Retinal pigment epithelial cell (primary cell): ENCODE results near the gene SEZ6L.

ENCODE experiments used
- DNase-seq: peaks from one replicate; pipeline ENCODE4 v3.0.0-alpha.2; 2010; ENCODE audit warnings: low read depth
- H3K4me3 ChIP-seq: 2 replicates; pipeline ENCODE4 v1.5.1; 2011; ENCODE audit warnings: mild to moderate bottlenecking, low read length, control low read depth, moderate library complexity
- TF ChIP-seq, protein P1 (sequence below): conservative IDR thresholded peaks from 2 replicates; pipeline ENCODE4 v1.5.1; 2011; ENCODE audit warnings: low read depth, low read length, control low read depth, inconsistent platforms

SEZ6L gene

DNA sequence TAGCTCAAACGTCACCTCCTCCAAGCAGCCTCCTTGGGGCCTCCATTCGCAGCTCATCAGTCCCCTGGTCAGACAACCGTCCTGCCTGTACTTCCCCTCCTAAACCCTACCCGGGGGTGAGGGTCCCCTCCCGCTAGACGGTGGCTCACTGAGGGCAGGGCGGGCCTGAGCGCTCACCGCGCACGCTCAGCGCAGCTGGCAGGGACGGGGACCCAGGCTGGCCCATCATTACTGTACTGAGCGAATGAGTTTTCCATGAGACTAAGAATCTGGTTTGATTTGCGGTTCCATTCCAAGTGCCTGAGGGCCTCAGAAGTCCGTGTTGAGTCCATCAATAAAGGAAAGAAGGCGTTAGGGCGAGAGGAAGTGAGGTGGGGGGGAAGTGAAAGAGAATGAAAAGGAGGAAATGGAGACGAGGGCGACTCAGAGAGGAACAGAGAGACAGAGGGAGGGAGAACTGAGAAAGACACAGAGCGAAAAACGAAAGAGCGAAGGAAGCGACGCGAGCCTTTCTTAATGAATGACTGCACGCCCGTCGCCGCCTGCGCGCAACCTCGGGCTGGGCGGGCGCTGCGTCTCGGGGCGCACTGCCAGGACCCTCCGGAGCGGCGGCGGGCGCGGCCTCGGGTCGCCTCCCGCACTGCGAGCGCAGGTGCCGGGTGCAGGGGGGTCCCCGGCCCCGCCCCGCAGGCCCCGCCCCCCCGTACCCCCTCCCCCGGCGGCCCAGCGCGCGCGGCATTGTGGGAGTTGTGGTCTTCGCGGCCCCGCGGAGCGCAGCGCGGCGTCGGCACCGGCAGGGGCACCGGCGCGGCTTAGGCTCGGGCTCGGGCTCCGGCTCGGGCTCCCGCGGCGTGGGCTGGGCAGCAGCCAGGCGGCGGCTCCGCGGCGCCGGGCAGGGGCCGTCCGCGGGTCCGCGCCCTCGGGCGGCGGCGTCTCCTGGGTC lies 259.5 kb downstream of the SEZ6L start, which contains the start of gene ASPHD2:
Gene ASPHD2, plus strand, starts transcription at position 746 of the 943 bp plus-strand sequence. CDS start 4,356 bp downstream, outside the sequence.
- DNase-seq, result no peak
- TF ChIP-seq, protein P1, sequence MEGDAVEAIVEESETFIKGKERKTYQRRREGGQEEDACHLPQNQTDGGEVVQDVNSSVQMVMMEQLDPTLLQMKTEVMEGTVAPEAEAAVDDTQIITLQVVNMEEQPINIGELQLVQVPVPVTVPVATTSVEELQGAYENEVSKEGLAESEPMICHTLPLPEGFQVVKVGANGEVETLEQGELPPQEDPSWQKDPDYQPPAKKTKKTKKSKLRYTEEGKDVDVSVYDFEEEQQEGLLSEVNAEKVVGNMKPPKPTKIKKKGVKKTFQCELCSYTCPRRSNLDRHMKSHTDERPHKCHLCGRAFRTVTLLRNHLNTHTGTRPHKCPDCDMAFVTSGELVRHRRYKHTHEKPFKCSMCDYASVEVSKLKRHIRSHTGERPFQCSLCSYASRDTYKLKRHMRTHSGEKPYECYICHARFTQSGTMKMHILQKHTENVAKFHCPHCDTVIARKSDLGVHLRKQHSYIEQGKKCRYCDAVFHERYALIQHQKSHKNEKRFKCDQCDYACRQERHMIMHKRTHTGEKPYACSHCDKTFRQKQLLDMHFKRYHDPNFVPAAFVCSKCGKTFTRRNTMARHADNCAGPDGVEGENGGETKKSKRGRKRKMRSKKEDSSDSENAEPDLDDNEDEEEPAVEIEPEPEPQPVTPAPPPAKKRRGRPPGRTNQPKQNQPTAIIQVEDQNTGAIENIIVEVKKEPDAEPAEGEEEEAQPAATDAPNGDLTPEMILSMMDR, result no peak
- peak within 1 kb of the TSS; percentile 74 for H3K4me3 ChIP-seq

DNA sequence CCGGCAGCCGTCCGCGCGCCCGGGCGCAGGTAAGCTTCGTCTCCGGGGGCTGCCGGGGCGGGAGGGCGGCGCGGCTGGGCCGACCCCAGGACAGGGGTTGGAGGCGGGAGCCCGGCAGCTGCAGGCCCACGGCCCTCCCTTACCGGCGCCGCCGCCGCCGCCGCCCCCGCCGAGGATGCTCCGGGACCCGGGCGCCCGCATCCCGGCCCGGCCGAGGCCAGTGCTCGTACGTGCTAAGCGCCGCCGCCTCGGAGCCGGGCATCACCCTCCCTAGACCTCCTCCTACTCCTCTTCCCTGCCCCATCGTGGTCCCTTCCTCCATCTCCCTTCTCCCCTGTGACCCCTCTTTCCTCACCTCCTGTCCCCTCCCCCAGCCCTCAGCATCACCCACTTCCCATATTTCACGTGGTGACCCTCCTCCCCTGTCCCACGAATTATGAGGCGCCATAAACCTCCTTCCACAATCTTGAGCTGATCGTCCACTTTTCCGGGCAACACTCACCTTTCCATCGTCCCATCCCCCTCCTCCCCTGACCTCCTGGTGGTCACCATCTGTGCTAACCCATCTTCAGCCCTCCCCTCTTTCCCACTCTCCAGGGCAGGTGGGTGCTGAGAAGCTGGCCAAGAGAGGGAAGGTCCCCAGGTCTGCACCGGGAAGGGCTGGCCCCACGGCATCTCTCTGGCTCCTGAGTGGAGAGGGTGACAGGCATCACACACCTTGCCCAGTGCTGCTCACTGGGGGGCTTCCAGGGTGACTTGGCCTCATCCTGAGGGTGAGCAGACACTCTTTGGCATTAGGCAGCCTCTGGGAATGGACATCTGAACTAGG lies 260.4 kb downstream of the SEZ6L start:
- peak overlapping the region; percentile 47 for H3K4me3 ChIP-seq

DNA sequence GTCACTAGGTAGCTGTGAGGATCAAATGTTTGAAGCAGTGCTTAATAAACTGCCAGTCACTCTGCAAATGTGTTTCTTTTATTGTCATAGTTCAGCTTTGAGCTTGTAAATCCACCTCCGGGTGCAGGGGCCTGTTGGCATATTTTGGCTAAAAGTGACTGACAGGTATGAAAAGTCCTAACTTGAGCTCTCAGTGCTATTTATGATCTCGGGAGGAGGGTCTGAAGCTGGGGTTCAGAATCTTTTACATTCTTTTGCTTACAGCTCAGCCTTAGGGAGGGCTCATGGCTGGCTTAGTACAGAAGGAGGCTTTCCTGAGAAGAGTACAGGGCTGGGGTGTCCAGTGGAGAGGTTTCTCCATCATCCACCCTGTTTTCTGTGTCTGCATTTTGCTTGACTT lies 261.3 kb downstream of the SEZ6L start:
- no peak for DNase-seq
- TF ChIP-seq, protein P1, result no peak
- no peak overlapping the region for H3K4me3 ChIP-seq

More for the DNA sequence above, 260.4 kb downstream of the SEZ6L start:
- TF ChIP-seq, protein P1, result no peak
- no peak for DNase-seq

DNA sequence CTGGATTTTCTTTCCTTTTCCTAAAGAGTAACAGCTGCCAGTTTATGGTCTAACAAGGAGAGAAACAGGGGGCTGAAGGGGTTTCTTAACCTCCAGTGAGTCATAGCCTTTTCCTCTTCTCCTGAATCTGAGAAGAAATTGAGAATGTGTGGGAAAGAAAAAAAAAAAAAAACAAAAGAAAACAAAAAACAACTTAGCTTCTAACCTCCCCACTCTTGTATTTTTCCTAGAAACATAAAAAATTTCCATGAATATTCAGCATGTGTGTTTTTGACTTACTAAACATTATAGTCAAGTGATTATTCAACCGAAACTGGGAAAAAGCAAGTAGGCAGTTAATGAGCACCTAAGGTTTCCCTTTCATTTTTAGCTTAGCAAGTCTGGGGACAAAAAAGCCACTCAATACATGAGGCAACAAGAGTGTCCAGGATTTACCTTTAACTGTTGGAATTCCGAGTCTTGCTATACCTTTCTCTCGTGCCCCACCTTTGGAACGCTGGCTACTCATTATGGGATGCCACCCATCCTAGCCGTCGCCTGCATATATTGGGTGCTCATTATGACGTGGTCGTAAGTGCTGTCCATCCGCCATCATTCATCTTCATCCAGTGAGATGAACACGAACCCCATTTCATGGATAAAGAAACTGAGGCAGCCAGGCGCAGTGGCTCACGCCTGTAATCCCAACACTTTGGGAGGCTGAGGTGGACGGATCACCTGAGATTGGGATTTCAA lies 262.2 kb downstream of the SEZ6L start:
- no peak for DNase-seq
- H3K4me3 ChIP-seq, result no peak overlapping the region
- TF ChIP-seq, protein P1, result no peak

DNA sequence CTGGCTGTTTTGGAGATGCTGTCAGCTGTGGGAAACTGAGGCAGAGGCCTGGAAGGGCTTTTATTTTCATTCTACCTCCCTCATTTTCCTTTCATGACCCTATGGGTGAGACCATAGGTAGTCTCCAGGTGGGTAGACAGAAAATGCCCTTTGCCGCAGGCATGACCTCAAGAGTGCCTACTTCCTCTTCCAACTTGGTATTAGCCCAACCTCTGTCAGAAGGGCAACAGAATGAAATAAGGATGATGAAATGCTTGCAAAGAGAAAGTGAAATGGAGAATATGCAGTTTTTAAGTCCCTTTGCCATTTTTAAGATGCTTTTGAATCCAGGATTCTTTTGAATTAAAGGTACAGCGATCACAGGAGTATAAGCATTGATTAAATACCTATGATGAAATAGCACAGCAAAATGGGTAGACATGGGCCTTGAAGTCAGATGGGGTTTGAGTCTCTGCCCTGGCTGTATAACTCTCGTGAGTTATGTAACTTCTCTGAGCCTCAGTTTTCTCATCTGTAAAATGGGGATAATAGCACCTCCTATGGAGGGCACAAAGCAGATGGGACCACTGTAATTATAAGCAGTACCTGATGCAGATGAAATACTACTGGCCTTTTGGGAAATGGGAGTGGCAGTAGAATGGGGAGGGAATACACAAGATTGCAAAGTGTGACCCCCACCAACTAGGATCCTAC lies 263.5 kb downstream of the SEZ6L start:
- TF ChIP-seq, protein P1, result no peak
- no peak for DNase-seq

More for the DNA sequence above, 263.5 kb downstream of the SEZ6L start:
- no peak overlapping the region for H3K4me3 ChIP-seq
